CD1c-positive myeloid dendritic cell (primary cell): ENCODE results near the gene NOBOX.
"Not testable (repeated sequence)": the region's sequence is repeated elsewhere in the genome, so short reads cannot be mapped to it uniquely, and the experiment has no call there.

ENCODE experiments used
- DNase-seq: peaks from one replicate; pipeline ENCODE4 v3.0.0-alpha.2; 2016; ENCODE audit errors: extremely low spot score

Gene NOBOX

GRCh38 chr7:144391823-144392255 lies 11.7 kb downstream of the NOBOX start:
- DNase-seq: peak; percentile 63

- DNase-seq: no peak
These were observed 12.5 kb downstream of the NOBOX start for GRCh38 chr7:144391014-144391413.

GRCh38 chr7:144390481-144390880 lies 13.0 kb downstream of the NOBOX start:
- DNase-seq: no peak

- DNase-seq: no peak
These were observed 14.5 kb downstream of the NOBOX start for GRCh38 chr7:144388950-144389349.

- DNase-seq: no peak
These were observed 16.8 kb downstream of the NOBOX start for GRCh38 chr7:144386741-144387140.

GRCh38 chr7:144384555-144385245 lies 18.8 kb downstream of the NOBOX start:
- DNase-seq: no peak

GRCh38 chr7:144384071-144384470 lies 19.4 kb downstream of the NOBOX start:
- no peak for DNase-seq

GRCh38 chr7:144379776-144380384 lies 23.6 kb downstream of the NOBOX start:
- no peak for DNase-seq

GRCh38 chr7:144378651-144379050 lies 24.8 kb downstream of the NOBOX start:
- DNase-seq: no peak

GRCh38 chr7:144369221-144369620 lies 34.3 kb downstream of the NOBOX start:
- not testable (repeated sequence) for DNase-seq

- not testable (repeated sequence) for DNase-seq
These were observed 36.2 kb downstream of the NOBOX start for GRCh38 chr7:144367250-144367649.

GRCh38 chr7:144365523-144365922 lies 38.0 kb downstream of the NOBOX start:
- not testable (repeated sequence) for DNase-seq

- DNase-seq: not testable (repeated sequence)
These were observed 41.4 kb downstream of the NOBOX start for GRCh38 chr7:144362061-144362460.

- not testable (repeated sequence) for DNase-seq
These were observed 46.6 kb downstream of the NOBOX start for GRCh38 chr7:144356860-144357259.

- not testable (repeated sequence) for DNase-seq
These were observed 47.3 kb downstream of the NOBOX start for GRCh38 chr7:144356185-144356584.

- DNase-seq: not testable (repeated sequence)
These were observed 48.2 kb downstream of the NOBOX start, which contains the start of gene ARHGEF5 for GRCh38 chr7:144355176-144355822. ARHGEF5 (plus strand) TSS chr7:144355402; CDS start chr7:144362670, 7,268 bp downstream.

GRCh38 chr7:144351667-144352066 lies 51.8 kb downstream of the NOBOX start:
- DNase-seq: not testable (repeated sequence)

GRCh38 chr7:144348625-144349024 lies 54.9 kb downstream of the NOBOX start:
- not testable (repeated sequence) for DNase-seq
